ENCODE data around the gene ALDH6A1. TPM values are rescaled to one million over a fixed set of nuclear protein-coding genes. Genes with fewer than 3 reads are reported as not detected.
A peak's percentile ranks its signal among the peaks of the same experiment; 100 is the strongest.

ALDH6A1 gene
- total and polyA plus RNA-seq, 2 donors (not counting 1 experiment from before 2014, with no cell fraction given) = 2.8 to 16.7 TPM

DNA sequence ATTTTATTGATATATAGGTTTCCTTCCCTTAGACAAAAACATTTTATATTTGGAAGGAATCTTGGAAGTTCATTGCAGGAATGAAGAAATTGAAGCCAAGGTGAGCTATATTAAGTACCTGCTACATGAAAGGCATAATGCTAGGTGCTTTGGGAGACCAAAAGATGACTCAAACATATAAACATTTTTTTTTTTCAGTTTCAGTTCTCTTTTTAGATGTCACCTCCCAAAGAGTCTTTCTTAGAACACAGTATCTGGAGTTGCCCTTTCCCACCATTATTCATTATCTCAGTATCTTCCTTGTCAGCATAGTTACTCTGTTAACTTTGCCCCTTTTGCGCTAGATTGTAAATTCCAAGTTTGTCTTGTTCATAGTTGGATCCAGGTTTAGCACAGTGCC is 1.6 kb upstream of the ALDH6A1 start:
- intact Hi-C loops (cut with micrococcal nuclease) = loop anchor here (2.0 to 5.0 kb wide), 2 partner anchors 234 to 677 kb away; partner anchors contain the start of genes PTGR2 and YLPM1
- Mint-ChIP-seq H3K4me1 (peaks cover 35% of the 10 kb centered on the region), H3K27me3 (no peaks in the 10 kb centered on the region), H3K4me3 (peak overlapping the region; percentile 95), H3K27ac (peak overlapping the region; percentile 88), H3K9me3 (ENCODE audit: insufficient read depth) (no peaks in the 10 kb centered on the region)
- ChIA-PET POLR2A (interaction anchor here (1.3 kb wide), 1 partner anchor 1027 kb away, joined by 3 read pairs; the partner anchor contains the start of gene RBM25), CTCF (interaction anchor here (0.5 to 0.7 kb wide), 2 partner anchors 57 to 68 kb away, joined by 3 to 4 read pairs; no protein-coding TSS in a partner anchor)
- H3K27ac ChIP-seq (ENCODE audit: low read length in 2 of 2) = no peak overlapping the region
- ATAC-seq (ENCODE audit: low read depth) (no peak), DNase-seq (peak; percentile 61)
- no peaks in the 10 kb centered on the region for H4K20me1 ChIP-seq (ENCODE audit: control insufficient read depth, insufficient read depth, low read length, poor library complexity, severe bottlenecking)
- no CpG with 5 or more reads among the region's 1 CpG for WGBS (ENCODE audit: insufficient coverage)
- TF ChIP-seq EZH2 (IDR thresholded peaks at IDR 0.05; ENCODE audit: borderline replicate concordance, insufficient read depth, low read depth, low read length, poor library complexity, severe bottlenecking) = no peak
- TF ChIP-seq, protein P1, sequence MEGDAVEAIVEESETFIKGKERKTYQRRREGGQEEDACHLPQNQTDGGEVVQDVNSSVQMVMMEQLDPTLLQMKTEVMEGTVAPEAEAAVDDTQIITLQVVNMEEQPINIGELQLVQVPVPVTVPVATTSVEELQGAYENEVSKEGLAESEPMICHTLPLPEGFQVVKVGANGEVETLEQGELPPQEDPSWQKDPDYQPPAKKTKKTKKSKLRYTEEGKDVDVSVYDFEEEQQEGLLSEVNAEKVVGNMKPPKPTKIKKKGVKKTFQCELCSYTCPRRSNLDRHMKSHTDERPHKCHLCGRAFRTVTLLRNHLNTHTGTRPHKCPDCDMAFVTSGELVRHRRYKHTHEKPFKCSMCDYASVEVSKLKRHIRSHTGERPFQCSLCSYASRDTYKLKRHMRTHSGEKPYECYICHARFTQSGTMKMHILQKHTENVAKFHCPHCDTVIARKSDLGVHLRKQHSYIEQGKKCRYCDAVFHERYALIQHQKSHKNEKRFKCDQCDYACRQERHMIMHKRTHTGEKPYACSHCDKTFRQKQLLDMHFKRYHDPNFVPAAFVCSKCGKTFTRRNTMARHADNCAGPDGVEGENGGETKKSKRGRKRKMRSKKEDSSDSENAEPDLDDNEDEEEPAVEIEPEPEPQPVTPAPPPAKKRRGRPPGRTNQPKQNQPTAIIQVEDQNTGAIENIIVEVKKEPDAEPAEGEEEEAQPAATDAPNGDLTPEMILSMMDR (IDR thresholded peaks at IDR 0.05) = no peak
- peaks cover 23 to 24% of the 10 kb centered on the region in 2 donors for H3K4me1 ChIP-seq (ENCODE audit: control insufficient read depth in 2 of 2, insufficient read depth in 2 of 2, low read length in 2 of 2)
- no peaks in the 10 kb centered on the region for H3K27me3 ChIP-seq (replicated peaks in 1 of 4; ENCODE audit: control extremely low read depth in 1 of 4, control insufficient read depth in 3 of 4, insufficient read depth in 4 of 4, low read length in 3 of 4)
- H3K4me3 ChIP-seq (ENCODE audit: control extremely low read depth in 1 of 5, extremely low read depth in 1 of 5, insufficient read depth in 1 of 5, low read depth in 2 of 5, low read length in 4 of 5) = peak overlapping the region in 3 of 5 experiments; percentile 73 to 76 (median 75)
- peak overlapping the region; percentile 93 for H2AFZ ChIP-seq (ENCODE audit: insufficient read depth, low read depth, low read length, poor library complexity, severe bottlenecking)
- H3K9me3 ChIP-seq (ENCODE audit: control extremely low read depth in 1 of 3, control insufficient read depth in 2 of 3, insufficient read depth in 1 of 3, low read length in 2 of 3) = no peaks in the 10 kb centered on the region
- peak overlapping the region; percentile 86 for H3K4me2 ChIP-seq (replicated peaks; ENCODE audit: low read depth, low read length, poor library complexity, severe bottlenecking)
- peaks cover 0 to 2% of the 10 kb centered on the region in 2 experiments for H3K36me3 ChIP-seq (replicated peaks in 1 of 2; ENCODE audit: control extremely low read depth in 1 of 2, control insufficient read depth in 1 of 2, extremely low read depth in 1 of 2, insufficient read depth in 2 of 2, low read length in 1 of 2)
- H3K9ac ChIP-seq (ENCODE audit: low read length) = peak overlapping the region; percentile 76
- H3K79me2 ChIP-seq (ENCODE audit: control insufficient read depth, insufficient read depth, low read length) = peaks cover 56% of the 10 kb centered on the region

DNA sequence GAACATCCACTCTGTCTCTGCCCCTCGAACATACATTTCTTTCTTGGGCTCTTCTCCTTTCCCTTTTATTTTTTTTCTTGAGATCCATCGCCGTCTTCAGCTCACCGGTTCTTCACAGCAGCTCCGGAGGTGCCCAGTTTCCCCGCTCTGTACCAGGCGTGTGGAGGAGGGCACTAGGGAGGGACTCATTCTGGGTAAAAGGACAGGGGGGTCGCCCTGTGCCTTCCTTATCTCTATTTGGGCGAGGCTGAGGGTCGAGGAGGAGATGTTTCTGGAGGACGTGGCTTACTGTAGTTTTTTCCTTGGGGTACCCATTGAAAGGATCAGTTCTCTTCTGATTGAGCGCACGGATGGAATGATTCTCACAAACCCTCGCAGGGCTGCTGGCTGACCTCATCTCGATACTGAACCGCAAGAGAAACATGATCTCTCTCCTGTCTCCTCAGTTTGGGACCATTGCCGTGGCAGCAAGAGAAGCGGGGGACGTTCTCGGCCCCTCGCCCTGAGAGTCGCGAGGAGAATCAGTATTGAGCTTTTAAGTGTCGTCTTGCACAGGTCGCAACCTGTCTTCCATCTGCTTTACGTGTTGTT is 889 bp upstream of the ALDH6A1 start:
- Mint-ChIP-seq H3K4me1 (peaks cover 35% of the 10 kb centered on the region), H3K27me3 (no peaks in the 10 kb centered on the region), H3K4me3 (peak overlapping the region; percentile 95), H3K9me3 (ENCODE audit: insufficient read depth) (no peaks in the 10 kb centered on the region), H3K27ac (peak overlapping the region; percentile 88)
- Histone ChIP-seq H3K4me3 (ENCODE audit: control extremely low read depth in 1 of 5, extremely low read depth in 1 of 5, insufficient read depth in 1 of 5, low read depth in 2 of 5, low read length in 4 of 5) (peak overlapping the region; percentile 73 to 79 (median 76)), H3K9ac (ENCODE audit: low read length) (peak overlapping the region; percentile 76), H3K27me3 (replicated peaks in 1 of 4; ENCODE audit: control extremely low read depth in 1 of 4, control insufficient read depth in 3 of 4, insufficient read depth in 4 of 4, low read length in 3 of 4) (no peaks in the 10 kb centered on the region), H3K9me3 (ENCODE audit: control extremely low read depth in 1 of 3, control insufficient read depth in 2 of 3, insufficient read depth in 1 of 3, low read length in 2 of 3) (no peaks in the 10 kb centered on the region), H3K36me3 (replicated peaks in 1 of 2; ENCODE audit: control extremely low read depth in 1 of 2, control insufficient read depth in 1 of 2, extremely low read depth in 1 of 2, insufficient read depth in 2 of 2, low read length in 1 of 2) (no peaks in the 10 kb centered on the region), H2AFZ (ENCODE audit: insufficient read depth, low read depth, low read length, poor library complexity, severe bottlenecking) (peak overlapping the region; percentile 93), H3K27ac (ENCODE audit: low read length in 2 of 2) (peak overlapping the region; percentile 34 to 79), H3K4me1 (ENCODE audit: control insufficient read depth in 2 of 2, insufficient read depth in 2 of 2, low read length in 2 of 2) (peaks cover 23 to 24% of the 10 kb centered on the region in 2 donors), H3K4me2 (replicated peaks; ENCODE audit: low read depth, low read length, poor library complexity, severe bottlenecking) (peak overlapping the region; percentile 86), H3K79me2 (ENCODE audit: control insufficient read depth, insufficient read depth, low read length) (peaks cover 56% of the 10 kb centered on the region), H4K20me1 (ENCODE audit: control insufficient read depth, insufficient read depth, low read length, poor library complexity, severe bottlenecking) (no peaks in the 10 kb centered on the region)
- under 1% methylated on average over 21 of the region's 26 CpGs for whole genome bisulfite sequencing (ENCODE audit: insufficient coverage)
- intact Hi-C loops (cut with micrococcal nuclease) = loop anchor here (2.0 to 5.0 kb wide), 2 partner anchors 233 to 678 kb away; partner anchors contain the start of genes PTGR2 and YLPM1
- CTCF ChIA-PET = interaction anchor here (0.5 to 0.7 kb wide), 3 partner anchors 56 to 391 kb away, joined by 3 to 4 read pairs (median 3); no protein-coding TSS in a partner anchor
- DNase-seq = no peak
- no peak for ATAC-seq (ENCODE audit: low read depth)
- TF ChIP-seq EZH2 (IDR thresholded peaks at IDR 0.05; ENCODE audit: borderline replicate concordance, insufficient read depth, low read depth, low read length, poor library complexity, severe bottlenecking) = no peak
- TF ChIP-seq, protein P1 (IDR thresholded peaks at IDR 0.05) = no peak
- POLR2A ChIA-PET = interaction anchor here (1.3 kb wide), 1 partner anchor 1027 kb away, joined by 3 read pairs; the partner anchor contains the start of gene RBM25

Measured in B cell (primary cell).